ENCODE results near the gene MDM2.
"Not testable (repeated sequence)": the region's sequence is repeated elsewhere in the genome, so short reads cannot be mapped to it uniquely, and the experiment has no call there.

DNA sequence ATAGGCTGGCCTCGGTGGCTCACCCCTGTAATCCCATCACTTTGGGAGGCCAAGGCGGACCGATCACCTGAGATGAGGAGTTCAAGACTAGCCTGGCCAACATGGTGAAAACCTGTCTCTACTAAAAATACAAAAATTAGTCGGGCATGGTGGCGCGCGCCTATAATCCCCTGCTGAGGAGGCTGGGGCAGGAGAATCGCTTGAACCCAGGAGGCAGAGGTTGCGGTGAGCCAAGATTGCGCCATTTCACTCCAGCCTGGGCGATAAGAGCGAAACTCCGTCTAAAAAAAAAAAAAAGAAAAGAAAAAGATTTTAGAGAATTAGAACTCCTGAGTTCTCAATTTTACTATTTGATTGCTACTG, 2.0 kb downstream of the MDM2 start:
- TF ChIP-seq, protein P1, sequence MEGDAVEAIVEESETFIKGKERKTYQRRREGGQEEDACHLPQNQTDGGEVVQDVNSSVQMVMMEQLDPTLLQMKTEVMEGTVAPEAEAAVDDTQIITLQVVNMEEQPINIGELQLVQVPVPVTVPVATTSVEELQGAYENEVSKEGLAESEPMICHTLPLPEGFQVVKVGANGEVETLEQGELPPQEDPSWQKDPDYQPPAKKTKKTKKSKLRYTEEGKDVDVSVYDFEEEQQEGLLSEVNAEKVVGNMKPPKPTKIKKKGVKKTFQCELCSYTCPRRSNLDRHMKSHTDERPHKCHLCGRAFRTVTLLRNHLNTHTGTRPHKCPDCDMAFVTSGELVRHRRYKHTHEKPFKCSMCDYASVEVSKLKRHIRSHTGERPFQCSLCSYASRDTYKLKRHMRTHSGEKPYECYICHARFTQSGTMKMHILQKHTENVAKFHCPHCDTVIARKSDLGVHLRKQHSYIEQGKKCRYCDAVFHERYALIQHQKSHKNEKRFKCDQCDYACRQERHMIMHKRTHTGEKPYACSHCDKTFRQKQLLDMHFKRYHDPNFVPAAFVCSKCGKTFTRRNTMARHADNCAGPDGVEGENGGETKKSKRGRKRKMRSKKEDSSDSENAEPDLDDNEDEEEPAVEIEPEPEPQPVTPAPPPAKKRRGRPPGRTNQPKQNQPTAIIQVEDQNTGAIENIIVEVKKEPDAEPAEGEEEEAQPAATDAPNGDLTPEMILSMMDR (conservative IDR thresholded peaks at IDR 0.05), result not testable (repeated sequence)
- not testable (repeated sequence) for TF ChIP-seq EZH2 (IDR thresholded peaks at IDR 0.05; ENCODE audit: low read depth)
